ENCODE data around the gene COG5.

DNA sequence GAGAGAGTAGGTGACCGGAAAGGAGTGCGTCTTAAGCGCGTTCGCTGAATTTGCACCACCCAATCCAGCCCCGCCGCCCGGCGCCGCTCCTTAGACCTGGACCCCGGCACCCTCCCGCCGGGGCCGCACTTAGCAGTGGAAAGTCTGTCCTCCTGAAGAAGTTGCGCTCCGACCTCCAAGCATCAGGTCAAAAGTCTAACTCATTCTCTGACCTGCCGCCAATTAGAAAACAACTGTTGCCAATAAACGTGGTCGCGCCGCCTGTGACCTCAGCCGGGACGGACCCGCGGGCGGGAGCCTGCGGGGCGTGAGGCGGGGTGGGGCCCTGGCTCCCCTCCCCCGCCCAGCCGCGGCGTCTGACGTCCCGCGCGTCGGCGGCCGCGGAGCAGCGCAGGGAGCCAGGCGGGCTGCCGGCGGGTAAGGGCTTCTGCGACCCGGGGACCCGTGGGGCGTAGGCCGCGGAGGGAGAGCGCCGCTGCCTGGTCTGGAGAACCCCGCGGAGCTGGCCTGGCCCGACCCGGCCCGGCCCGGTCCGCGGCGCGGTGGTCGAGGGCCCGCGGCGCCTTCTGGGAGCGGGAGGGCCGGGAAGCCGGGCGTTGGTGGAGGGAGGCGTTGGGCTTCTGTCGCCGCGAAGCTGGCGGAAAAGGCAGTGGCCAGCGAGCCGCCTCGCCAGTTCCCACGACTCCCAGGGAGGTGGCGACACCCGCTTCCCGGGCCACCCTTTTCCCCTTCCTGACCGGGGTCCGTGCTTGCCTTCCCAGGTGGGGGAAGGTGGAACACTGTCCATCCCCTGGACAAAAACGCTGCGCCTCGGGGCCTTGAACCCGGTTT is 16.4 kb upstream of the COG5 start, which contains the start of gene BCAP29:
- TF ChIP-seq, protein P1, sequence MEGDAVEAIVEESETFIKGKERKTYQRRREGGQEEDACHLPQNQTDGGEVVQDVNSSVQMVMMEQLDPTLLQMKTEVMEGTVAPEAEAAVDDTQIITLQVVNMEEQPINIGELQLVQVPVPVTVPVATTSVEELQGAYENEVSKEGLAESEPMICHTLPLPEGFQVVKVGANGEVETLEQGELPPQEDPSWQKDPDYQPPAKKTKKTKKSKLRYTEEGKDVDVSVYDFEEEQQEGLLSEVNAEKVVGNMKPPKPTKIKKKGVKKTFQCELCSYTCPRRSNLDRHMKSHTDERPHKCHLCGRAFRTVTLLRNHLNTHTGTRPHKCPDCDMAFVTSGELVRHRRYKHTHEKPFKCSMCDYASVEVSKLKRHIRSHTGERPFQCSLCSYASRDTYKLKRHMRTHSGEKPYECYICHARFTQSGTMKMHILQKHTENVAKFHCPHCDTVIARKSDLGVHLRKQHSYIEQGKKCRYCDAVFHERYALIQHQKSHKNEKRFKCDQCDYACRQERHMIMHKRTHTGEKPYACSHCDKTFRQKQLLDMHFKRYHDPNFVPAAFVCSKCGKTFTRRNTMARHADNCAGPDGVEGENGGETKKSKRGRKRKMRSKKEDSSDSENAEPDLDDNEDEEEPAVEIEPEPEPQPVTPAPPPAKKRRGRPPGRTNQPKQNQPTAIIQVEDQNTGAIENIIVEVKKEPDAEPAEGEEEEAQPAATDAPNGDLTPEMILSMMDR (conservative IDR thresholded peaks at IDR 0.05; ENCODE audit: low read length), result peak; percentile 39
- no peak for TF ChIP-seq EZH2phosphoT487 (IDR thresholded peaks at IDR 0.05; ENCODE audit: borderline replicate concordance, low read depth, low read length)

Data from OCI-LY7 (cell line).